ENCODE data around the gene MMP20.
A peak's percentile ranks its signal among the peaks of the same experiment; 100 is the strongest.
"Not testable (repeated sequence)": the region's sequence is repeated elsewhere in the genome, so short reads cannot be mapped to it uniquely, and the experiment has no call there.

Gene MMP20, protein sequence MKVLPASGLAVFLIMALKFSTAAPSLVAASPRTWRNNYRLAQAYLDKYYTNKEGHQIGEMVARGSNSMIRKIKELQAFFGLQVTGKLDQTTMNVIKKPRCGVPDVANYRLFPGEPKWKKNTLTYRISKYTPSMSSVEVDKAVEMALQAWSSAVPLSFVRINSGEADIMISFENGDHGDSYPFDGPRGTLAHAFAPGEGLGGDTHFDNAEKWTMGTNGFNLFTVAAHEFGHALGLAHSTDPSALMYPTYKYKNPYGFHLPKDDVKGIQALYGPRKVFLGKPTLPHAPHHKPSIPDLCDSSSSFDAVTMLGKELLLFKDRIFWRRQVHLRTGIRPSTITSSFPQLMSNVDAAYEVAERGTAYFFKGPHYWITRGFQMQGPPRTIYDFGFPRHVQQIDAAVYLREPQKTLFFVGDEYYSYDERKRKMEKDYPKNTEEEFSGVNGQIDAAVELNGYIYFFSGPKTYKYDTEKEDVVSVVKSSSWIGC

DNA sequence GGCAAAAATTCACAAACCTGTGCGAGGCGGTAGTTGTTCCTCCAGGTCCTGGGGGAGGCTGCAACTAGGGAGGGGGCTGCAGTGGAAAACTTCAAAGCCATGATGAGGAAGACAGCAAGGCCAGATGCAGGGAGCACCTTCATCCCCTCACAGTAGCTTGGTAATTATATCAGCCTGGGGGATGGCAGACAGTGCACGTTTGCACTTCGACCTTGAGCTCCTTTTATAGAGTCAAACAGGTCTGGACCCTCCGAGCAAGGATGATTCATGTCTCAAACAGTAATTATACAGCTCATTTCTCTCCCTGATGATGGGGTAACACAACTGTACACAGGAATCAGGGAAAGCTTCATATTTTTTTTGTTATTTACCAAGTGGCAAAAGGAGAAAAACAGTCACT lies at the start of gene MMP20:
MMP20 (minus strand) TSS at position 156 of the 400 bp plus-strand sequence; CDS start at position 143, 13 bp downstream.
- no peak for DNase-seq (ENCODE audit: low spot score)

DNA sequence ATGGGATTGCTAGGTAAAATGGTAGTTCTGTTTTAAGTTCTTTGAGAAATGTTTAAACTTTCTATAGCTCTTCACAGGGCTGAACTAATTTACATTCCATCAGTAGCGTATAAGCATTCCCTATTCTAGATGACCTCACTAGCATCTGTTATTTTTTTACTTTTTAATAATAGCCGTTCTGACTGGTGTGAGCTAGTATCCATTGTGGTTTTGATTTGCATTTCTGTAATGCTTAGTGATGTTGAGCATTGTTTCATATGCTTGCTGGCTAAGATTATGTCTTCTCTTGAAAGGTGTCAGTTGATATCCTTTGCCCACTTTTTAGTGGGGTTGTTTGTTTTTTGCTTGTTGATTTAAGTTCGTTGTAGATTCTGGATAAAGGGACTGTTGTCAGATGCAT lies 44.5 kb upstream of the MMP20 start:
- DNase-seq (ENCODE audit: low spot score): no peak

DNA sequence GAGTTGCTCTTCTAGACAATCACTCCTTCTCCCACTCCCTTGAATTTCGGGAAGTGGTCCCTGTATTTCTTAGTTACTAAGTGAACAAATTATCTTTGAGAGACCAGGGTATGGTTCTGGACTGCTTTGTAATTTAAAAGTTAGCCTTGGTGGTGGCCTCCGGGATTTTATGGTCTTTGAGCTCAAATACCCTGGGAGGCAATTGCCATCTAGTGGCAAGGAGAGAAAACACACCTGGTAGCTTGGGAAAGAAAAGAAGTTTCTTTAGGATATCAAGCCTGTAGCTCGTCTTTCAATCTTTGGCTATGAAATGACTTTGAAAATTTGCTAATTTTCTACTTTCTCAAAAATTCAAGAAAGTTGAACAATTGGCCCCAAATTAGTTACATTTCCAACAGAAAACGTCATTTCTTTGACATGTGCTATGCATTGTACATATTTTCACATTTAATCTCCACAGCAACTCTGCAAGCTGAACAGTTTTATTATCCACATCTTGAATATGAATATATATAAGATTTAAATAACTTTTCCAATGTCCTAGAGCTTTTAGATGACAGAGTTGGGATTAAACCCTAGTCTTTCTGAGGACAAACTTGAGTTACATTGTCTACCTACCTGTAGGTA lies 41.3 kb upstream of the MMP20 start:
- DNase-seq (ENCODE audit: low spot score): peak; percentile 60

DNA sequence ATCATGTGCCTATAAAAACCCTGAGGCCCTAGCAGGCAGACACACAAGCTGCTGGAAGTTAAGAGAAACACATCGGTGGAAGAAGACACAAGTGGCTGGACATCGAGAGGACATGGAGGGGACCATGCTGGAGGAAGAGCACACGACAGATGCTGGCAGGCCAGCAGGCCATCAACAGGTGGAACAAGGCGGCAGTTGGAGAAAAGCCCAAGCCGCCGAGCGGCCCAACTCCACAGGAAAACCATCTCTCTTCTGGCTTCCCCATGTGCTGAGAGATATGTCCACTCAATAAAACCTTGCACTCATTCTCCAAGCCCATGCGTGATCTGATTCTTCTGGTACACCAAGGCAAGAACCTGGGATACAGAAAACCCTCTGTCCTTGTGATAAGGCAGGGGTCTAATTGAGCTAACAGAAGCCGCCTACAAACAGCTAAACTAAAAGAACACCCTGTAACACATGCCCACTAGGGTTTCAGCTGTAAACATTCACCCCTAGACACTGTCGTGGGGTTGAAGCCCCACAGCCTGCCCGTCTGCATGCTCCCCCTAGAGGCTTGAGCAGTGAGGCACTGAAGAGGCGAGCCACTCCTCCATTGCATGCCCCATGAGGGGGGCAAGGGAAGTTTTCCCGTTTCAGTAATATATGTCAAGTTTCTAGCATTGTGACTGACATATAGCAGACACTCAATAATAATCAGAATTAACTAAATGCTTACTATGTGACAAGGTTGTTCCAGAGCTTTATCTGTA lies 39.0 kb upstream of the MMP20 start:
- DNase-seq (ENCODE audit: low spot score): peak; percentile 14

DNA sequence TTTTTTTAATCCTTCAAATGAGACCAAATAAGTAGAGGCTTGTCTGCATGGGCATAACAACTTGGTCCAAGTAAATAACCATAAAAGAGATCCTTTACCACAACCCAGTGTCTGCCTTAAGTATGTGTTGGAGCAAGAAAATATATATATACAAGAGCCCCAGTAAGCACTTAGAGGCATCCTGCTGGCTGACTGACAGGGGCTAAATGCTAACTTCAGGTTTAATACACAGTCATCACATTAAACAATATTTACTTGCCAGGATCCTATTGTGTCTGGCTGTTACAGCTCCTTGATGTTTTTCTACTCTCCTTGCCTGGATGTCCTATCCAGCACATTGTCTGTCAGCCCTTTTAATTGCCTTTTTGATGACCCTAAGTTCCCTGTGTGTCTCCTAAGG lies 37.5 kb upstream of the MMP20 start:
- DNase-seq (ENCODE audit: low spot score): no peak

DNA sequence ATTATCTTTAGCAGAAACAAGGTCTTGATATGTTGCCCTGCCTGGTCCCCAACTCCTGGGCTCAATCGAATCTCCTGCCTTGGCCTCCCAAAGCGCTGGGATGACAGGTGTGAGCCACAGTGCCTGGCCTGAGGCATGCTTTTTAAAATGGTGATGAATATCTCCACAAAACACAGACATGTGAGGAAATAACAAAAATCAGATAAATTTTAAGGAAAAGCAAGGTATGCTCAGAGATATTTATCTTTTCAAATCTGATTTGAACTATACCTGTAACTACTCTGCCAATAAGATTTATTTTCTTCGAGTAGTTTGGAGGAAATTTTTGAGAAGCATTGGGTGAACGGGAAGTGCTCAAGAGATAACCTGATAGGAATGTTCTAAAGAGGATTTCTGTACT lies 35.9 kb upstream of the MMP20 start:
- DNase-seq (ENCODE audit: low spot score): no peak

DNA sequence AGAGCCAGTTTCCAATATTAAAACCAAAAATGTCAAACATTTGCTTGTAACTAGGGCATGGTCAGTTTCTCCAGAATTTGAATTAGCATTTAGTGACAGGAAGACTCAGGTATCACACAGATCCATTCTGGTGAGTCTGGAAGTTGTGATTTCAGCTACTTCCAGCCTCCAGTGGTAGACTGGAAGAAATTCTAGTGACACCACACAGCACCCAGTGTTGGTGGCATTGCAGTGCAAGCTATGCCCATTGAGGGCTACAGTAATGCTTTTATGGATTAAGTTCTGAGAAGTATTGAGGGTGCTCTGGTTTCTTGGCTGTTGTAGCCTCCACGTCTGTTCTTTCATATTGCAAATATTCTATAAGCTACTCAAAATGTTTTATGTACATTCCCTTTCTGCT lies 31.4 kb upstream of the MMP20 start:
- DNase-seq (ENCODE audit: low spot score): no peak

DNA sequence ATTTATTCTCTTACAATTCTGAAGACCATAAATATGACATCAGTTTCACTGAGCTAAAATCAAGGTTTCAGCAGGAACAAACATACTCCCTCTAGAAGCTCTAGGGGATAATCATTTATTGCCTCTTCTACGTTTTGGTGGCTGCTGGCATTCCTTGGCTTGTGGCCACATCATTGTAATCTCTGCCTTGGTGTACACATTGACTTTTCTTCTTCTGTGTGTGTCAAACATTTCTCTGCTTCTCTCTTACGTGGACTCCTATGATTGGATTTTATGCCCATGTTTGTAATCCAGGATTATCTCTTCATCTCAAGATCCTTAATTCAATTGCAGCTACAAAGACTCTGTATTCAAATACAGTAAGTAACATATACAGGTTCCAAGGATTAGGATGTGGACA lies 30.4 kb upstream of the MMP20 start:
- DNase-seq (ENCODE audit: low spot score): no peak

DNA sequence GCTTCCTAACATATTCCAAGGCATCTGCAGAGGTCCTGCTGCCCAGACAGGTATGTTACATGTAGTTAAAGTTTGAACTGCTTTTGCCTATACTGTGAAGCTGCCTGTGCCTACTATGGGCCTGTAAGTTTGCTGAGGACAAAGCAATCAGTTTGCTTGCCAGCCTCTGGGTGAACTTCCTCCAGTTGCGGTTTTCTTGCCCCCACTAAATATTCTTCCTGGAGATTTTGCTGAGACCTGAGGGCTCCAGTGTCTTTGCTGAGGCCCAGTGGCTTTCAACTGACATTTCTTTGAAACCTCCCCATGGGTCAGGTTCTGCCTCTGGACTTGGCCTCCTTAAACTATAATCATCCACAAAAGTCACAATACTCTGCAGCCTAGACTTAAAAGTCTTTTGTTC lies 29.6 kb upstream of the MMP20 start:
- no peak for DNase-seq (ENCODE audit: low spot score)

DNA sequence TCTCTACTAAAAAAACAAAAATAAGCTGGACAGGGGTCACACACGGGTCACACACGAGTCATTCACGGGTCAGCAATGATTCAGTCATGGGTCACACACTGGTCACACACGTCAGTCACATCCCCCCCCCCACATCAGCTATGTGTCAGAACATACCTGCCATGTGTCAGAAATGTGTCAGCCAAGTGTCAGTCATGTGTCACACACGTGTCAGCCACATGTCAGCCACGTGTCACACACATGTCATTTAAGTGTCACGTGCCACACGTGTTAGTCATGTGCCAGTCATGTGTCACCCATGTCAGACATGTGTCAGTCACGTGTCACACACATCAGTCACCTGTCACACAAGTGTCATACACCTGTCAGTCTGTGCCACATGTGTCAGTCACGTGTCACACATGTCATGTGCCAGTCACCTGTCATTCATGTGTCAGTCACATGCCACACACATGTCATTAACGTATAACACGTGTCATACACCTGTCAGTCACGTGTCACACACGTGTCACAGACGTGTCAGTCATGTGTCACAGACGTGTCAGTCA lies 28.7 kb upstream of the MMP20 start:
- DNase-seq (ENCODE audit: low spot score): no peak

DNA sequence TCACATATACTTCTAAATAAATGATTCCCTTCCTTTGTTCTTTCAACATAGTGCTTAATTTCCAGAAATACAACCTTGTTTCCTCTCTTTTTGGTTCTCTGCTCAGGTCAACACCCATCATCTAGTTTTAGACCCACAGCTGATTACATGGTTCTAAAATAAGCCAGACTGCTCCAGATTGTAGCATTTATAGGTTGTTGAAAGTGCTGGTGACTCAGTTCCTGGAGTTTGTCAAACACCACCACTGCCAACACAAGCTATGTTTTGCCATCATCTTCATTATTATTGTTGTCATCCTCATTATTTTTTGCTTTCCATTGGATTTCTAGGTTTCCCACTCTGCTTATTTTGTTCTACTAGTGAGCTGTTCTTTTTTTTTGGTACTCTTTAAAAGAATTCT lies 22.3 kb upstream of the MMP20 start:
- no peak for DNase-seq (ENCODE audit: low spot score)

DNA sequence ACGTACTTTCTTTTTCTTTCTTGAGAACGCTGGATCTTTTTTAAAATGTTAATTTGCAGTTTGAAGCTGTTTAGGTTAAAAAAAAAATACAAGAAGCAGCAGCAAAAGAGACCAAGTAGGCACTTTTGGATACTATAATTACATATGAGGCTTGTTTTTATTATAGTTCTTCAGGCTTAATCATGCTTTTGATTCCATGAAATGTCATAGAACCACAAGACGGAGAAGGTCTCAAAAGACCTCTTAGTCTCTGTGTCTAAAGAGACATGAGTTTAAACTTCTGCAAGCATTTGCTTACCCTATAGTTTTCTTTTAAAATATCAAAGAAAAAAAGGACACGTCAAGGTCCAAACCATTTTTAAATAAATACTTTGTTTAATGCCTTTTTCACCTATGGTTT lies 18.8 kb upstream of the MMP20 start:
- DNase-seq (ENCODE audit: low spot score): no peak

DNA sequence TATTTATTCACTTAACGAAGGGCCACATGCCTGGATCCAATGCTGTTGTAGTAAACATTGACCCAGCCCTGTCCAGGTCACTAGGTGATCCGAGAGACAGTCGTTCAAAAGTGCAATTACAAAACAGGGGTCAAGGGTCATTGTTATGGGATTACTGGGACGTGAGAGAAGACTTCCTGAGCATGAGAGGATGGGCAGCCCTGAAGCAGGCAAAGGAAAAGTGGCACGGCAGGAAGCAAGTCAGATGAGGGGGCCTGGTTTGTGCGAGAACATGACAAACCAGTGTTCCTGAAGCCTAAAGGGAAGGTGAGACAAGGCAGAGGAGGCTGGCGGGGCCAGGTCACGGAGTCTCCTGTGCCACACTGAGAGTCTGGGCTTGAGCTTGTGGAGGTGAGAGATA lies 15.8 kb upstream of the MMP20 start:
- DNase-seq (ENCODE audit: low spot score): peak; percentile 20

DNA sequence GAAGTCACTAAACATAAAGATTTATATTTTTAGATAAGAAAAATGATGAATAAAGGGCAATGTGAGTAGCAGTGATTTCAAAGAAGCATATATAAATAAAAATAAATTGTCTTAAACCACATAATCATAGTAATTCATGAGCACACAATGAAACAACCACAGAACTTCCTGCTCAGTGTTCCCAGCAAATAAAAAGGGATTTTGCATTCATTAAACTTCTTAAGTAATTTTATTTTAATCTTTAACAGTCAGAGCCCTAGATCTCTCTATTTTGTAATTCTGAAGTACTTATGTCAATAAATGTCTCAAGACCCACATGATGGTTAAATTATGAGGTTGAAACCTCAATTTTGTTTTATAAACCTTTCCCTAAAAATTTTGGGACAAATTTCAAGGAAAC lies 14.5 kb upstream of the MMP20 start:
- no peak for DNase-seq (ENCODE audit: low spot score)

DNA sequence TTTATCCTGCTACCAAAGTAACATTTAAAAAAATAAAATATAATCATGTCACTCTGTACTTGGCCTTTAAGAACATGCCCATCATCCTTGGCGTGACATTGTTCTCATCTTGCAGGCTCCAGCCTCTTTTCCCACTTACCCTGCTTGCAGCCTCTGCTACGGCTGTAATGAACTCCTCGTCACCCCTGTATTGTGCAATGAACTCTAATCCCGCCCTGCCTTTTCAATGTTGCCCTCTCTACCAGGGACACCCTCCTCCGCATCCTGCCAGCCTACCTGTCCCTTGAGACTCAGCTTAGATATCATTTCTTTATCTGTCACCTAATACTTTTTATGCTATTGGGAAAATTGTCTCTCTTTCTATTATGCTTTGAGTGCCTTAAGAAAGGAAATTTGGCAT lies 12.6 kb upstream of the MMP20 start:
- no peak for DNase-seq (ENCODE audit: low spot score)

DNA sequence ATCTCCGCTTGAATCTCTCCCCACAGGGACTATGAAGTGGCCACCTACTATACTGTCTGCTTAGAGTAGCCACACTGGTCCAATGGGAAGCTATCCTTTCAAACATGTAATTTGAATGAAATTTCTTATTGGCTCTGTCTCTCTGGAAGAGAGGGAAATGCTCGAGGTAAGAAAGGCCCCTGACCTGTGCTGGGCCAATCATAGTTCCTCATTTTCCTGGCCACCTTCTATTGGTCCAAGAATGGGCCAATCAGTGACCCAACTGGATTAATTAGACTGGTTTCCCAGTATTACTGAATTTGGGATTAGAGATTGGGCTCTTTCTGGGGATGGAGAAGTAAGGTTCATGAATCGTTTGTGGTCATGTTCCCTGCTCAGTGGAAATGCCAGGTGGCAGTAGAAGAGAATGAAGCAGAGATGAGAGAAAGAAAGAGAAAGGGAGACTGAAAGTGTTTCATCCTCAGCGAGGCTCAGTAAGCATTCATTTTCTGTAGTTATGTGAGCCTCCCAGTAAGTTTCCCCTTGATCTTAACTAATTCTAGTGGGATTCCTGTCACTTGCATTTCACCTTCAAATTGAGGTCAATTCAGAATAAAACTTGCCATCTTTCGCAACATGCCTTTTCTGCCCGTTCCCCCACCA lies 8.4 kb upstream of the MMP20 start:
- DNase-seq (ENCODE audit: low spot score): no peak

DNA sequence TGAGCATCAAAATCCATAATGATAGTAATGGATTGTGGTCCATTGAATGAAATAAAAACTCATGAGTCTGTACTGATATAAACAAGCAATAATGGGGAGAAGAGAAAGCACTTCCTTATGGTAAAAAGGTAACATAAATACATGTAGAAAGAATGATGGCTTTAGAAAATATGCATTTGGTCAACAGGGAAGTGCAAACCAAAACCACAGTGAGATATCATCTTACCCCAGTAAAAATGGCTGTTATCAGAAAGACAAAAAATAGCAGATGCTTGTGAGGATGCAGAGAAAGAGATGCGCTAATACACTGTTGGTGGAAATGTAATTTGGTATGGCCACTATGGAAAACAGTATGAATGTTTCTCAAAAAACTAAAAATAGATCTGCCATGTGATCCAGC lies 6.9 kb upstream of the MMP20 start:
- no peak for DNase-seq (ENCODE audit: low spot score)

DNA sequence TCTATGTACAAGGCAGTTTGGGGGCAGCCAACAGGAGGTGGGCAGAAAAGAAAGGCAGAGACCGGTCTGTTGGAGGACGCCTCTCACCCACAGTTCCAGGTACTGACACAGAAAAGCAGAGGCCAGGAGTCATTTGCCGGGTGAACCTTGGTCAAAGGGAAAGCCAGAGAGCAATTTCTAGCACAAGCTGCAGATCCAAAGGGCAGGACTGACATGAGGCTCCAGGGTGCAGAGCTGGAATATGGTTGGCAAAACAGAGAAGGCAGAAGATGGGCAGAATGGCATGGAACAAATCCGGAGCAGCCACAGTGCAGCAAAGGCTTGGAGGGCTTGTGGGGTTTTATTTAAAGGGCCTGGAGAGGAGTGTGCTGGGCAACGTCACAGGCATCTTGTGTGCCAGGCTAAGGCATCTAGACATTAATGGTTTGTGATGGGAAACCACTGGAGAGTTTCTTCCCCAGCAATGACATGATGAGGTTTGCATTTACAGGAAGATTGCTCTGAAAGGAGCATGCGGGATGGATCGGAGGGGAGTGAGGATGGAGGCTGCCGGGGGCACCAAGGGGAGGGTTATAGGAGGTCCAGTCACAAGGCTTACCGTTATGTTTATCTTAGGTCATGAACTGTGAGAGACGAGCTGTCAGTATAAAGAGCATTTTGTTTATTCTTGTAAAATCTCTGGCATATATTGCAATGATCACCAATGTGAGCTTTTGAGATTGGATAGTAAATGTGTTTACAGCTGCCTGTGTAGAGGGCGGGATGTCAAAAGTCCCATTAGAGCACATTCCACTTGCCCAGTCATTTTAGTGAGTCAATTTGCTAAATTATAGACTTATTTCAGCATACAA lies 5.7 kb upstream of the MMP20 start:
- DNase-seq (ENCODE audit: low spot score): no peak

DNA sequence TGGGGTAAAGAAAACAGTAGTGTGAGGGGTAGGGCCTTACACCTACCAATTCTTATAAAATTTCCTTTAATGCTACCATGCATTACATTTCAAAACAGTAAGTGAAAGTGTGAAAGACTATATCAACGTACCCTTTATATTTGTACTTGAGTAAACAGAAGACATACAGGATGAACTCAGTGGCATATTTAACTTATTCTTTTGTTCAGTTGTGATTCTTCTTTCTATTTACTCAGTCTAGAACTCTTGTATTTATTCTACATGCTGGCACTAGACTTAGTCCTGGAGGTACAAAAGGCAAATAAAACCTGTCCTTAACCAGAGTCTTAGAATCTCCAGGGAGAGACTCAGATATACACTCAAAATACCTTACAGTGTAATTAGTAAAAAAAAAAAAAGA lies 4.8 kb upstream of the MMP20 start:
- DNase-seq (ENCODE audit: low spot score): not testable (repeated sequence)

DNA sequence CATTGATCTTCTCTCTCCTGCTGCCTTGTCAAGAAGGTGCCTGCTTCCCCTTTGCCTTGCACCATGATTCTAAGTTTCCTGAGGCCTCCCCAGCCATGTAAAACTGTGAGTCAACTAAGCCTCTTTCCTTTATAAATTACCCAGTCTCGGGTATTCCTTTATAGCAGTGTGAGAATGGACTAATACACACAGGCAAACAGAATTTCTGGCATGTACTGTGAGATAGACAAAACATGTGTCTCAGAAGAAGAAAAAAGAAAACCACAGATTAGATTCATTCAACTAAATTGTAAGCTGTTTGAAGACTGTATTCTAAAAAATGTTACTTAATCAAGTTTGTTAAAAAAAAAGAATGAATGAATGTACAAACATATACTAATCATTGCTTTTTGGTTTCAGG lies 1.5 kb upstream of the MMP20 start:
- DNase-seq (ENCODE audit: low spot score): no peak

DNA sequence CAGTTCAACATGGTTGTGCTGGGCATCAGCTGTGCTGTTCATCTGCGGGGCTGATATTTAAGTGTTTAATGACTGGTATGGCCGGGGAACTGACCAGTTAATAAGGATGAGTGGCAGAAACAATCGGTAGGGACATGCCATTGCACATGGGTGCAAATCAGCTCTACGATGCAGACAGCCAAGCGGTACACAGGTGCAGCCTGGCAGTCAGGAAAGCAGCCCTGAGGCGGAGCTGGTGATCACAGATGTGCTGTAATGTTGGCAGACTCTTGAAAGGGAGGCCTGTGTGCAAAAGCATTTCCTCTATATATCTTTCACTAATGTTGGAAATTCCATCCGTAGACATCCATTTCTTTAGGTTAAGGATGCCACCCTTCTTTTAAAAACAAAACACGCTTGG lies 1.1 kb downstream of the MMP20 start:
- no peak for DNase-seq (ENCODE audit: low spot score)
